Measurements from ENCODE around the gene TOMM7.
"Not testable (repeated sequence)": the region's sequence is repeated elsewhere in the genome, so short reads cannot be mapped to it uniquely, and the experiment has no call there.

The TOMM7 gene

GRCh38 chr7:22799633-22800032, 23.0 kb downstream of the TOMM7 start:
- H3K9me3 ChIP-seq (ENCODE audit: control insufficient read depth in 1 of 2, low read length in 2 of 2), result no peaks in the 10 kb centered on the region
- no peaks in the 10 kb centered on the region for H3K4me1 ChIP-seq (ENCODE audit: control insufficient read depth in 1 of 2, insufficient read depth in 2 of 2, low read length in 2 of 2)
- no peak overlapping the region for H3K27ac ChIP-seq (ENCODE audit: low read length)
- no peaks in the 10 kb centered on the region for H3K36me3 ChIP-seq (ENCODE audit: control insufficient read depth in 1 of 2, insufficient read depth in 2 of 2, low read length in 2 of 2)
- no peak overlapping the region for H3K4me3 ChIP-seq (ENCODE audit: low read depth in 1 of 2, low read length in 2 of 2)
- no peaks in the 10 kb centered on the region for H3K27me3 ChIP-seq (ENCODE audit: low read depth, low read length)

- H3K4me1 ChIP-seq (ENCODE audit: control insufficient read depth in 1 of 2, insufficient read depth in 2 of 2, low read length in 2 of 2), result no peaks in the 10 kb centered on the region
- no peaks in the 10 kb centered on the region for H3K9me3 ChIP-seq (ENCODE audit: control insufficient read depth in 1 of 2, low read length in 2 of 2)
- H3K27ac ChIP-seq (ENCODE audit: low read length), result no peak overlapping the region
- H3K4me3 ChIP-seq (ENCODE audit: low read depth in 1 of 2, low read length in 2 of 2), result no peak overlapping the region
- no peaks in the 10 kb centered on the region for H3K27me3 ChIP-seq (ENCODE audit: low read depth, low read length)
- H3K36me3 ChIP-seq (ENCODE audit: control insufficient read depth in 1 of 2, insufficient read depth in 2 of 2, low read length in 2 of 2), result no peaks in the 10 kb centered on the region
Observed at GRCh38 chr7:22793593-22794462, 28.8 kb downstream of the TOMM7 start.

- no peaks in the 10 kb centered on the region for H3K27me3 ChIP-seq (ENCODE audit: low read depth, low read length)
- no peaks in the 10 kb centered on the region for H3K36me3 ChIP-seq (ENCODE audit: control insufficient read depth in 1 of 2, insufficient read depth in 2 of 2, low read length in 2 of 2)
- no peaks in the 10 kb centered on the region for H3K4me1 ChIP-seq (ENCODE audit: control insufficient read depth in 1 of 2, insufficient read depth in 2 of 2, low read length in 2 of 2)
- H3K4me3 ChIP-seq (ENCODE audit: low read depth in 1 of 2, low read length in 2 of 2), result no peak overlapping the region
- no peaks in the 10 kb centered on the region for H3K9me3 ChIP-seq (ENCODE audit: control insufficient read depth in 1 of 2, low read length in 2 of 2)
- no peak overlapping the region for H3K27ac ChIP-seq (ENCODE audit: low read length)
Observed at GRCh38 chr7:22791204-22792158, 31.2 kb downstream of the TOMM7 start.

- not testable (repeated sequence) for H3K4me3 ChIP-seq (ENCODE audit: low read depth in 1 of 2, low read length in 2 of 2); H3K27me3 ChIP-seq (ENCODE audit: low read depth, low read length); H3K9me3 ChIP-seq (ENCODE audit: control insufficient read depth in 1 of 2, low read length in 2 of 2); H3K4me1 ChIP-seq (ENCODE audit: control insufficient read depth in 1 of 2, insufficient read depth in 2 of 2, low read length in 2 of 2); H3K36me3 ChIP-seq (ENCODE audit: control insufficient read depth in 1 of 2, insufficient read depth in 2 of 2, low read length in 2 of 2); H3K27ac ChIP-seq (ENCODE audit: low read length)
Observed at GRCh38 chr7:22790640-22791039, 32.0 kb downstream of the TOMM7 start.

GRCh38 chr7:22787951-22788350, 34.7 kb downstream of the TOMM7 start:
- no peaks in the 10 kb centered on the region for H3K9me3 ChIP-seq (ENCODE audit: control insufficient read depth in 1 of 2, low read length in 2 of 2)
- H3K27me3 ChIP-seq (ENCODE audit: low read depth, low read length), result no peaks in the 10 kb centered on the region
- no peaks in the 10 kb centered on the region for H3K4me1 ChIP-seq (ENCODE audit: control insufficient read depth in 1 of 2, insufficient read depth in 2 of 2, low read length in 2 of 2)
- H3K27ac ChIP-seq (ENCODE audit: low read length), result no peak overlapping the region
- H3K36me3 ChIP-seq (ENCODE audit: control insufficient read depth in 1 of 2, insufficient read depth in 2 of 2, low read length in 2 of 2), result no peaks in the 10 kb centered on the region
- H3K4me3 ChIP-seq (ENCODE audit: low read depth in 1 of 2, low read length in 2 of 2), result no peak overlapping the region

- Histone ChIP-seq H3K9me3 (ENCODE audit: control insufficient read depth in 1 of 2, low read length in 2 of 2) (no peaks in the 10 kb centered on the region), H3K36me3 (ENCODE audit: control insufficient read depth in 1 of 2, insufficient read depth in 2 of 2, low read length in 2 of 2) (no peaks in the 10 kb centered on the region), H3K27ac (ENCODE audit: low read length) (no peak overlapping the region), H3K4me1 (ENCODE audit: control insufficient read depth in 1 of 2, insufficient read depth in 2 of 2, low read length in 2 of 2) (no peaks in the 10 kb centered on the region), H3K4me3 (ENCODE audit: low read depth in 1 of 2, low read length in 2 of 2) (no peak overlapping the region), H3K27me3 (ENCODE audit: low read depth, low read length) (no peaks in the 10 kb centered on the region)
Observed at GRCh38 chr7:22786290-22786932, 36.2 kb downstream of the TOMM7 start.

- no peak overlapping the region for H3K27ac ChIP-seq (ENCODE audit: low read length)
- no peaks in the 10 kb centered on the region for H3K4me1 ChIP-seq (ENCODE audit: control insufficient read depth in 1 of 2, insufficient read depth in 2 of 2, low read length in 2 of 2)
- H3K4me3 ChIP-seq (ENCODE audit: low read depth in 1 of 2, low read length in 2 of 2), result no peak overlapping the region
- H3K27me3 ChIP-seq (ENCODE audit: low read depth, low read length), result no peaks in the 10 kb centered on the region
- H3K36me3 ChIP-seq (ENCODE audit: control insufficient read depth in 1 of 2, insufficient read depth in 2 of 2, low read length in 2 of 2), result no peaks in the 10 kb centered on the region
- H3K9me3 ChIP-seq (ENCODE audit: control insufficient read depth in 1 of 2, low read length in 2 of 2), result no peaks in the 10 kb centered on the region
Observed at GRCh38 chr7:22784346-22784745, 38.3 kb downstream of the TOMM7 start.

GRCh38 chr7:22783421-22783820, 39.2 kb downstream of the TOMM7 start:
- H3K4me1 ChIP-seq (ENCODE audit: control insufficient read depth in 1 of 2, insufficient read depth in 2 of 2, low read length in 2 of 2), result no peaks in the 10 kb centered on the region
- H3K4me3 ChIP-seq (ENCODE audit: low read depth in 1 of 2, low read length in 2 of 2), result no peak overlapping the region
- H3K27me3 ChIP-seq (ENCODE audit: low read depth, low read length), result no peaks in the 10 kb centered on the region
- H3K9me3 ChIP-seq (ENCODE audit: control insufficient read depth in 1 of 2, low read length in 2 of 2), result no peaks in the 10 kb centered on the region
- H3K36me3 ChIP-seq (ENCODE audit: control insufficient read depth in 1 of 2, insufficient read depth in 2 of 2, low read length in 2 of 2), result no peaks in the 10 kb centered on the region
- no peak overlapping the region for H3K27ac ChIP-seq (ENCODE audit: low read length)

GRCh38 chr7:22782616-22783232, 39.9 kb downstream of the TOMM7 start:
- Histone ChIP-seq H3K4me1 (ENCODE audit: control insufficient read depth in 1 of 2, insufficient read depth in 2 of 2, low read length in 2 of 2) (no peaks in the 10 kb centered on the region), H3K4me3 (ENCODE audit: low read depth in 1 of 2, low read length in 2 of 2) (no peak overlapping the region), H3K36me3 (ENCODE audit: control insufficient read depth in 1 of 2, insufficient read depth in 2 of 2, low read length in 2 of 2) (no peaks in the 10 kb centered on the region), H3K27me3 (ENCODE audit: low read depth, low read length) (no peaks in the 10 kb centered on the region), H3K9me3 (ENCODE audit: control insufficient read depth in 1 of 2, low read length in 2 of 2) (no peaks in the 10 kb centered on the region), H3K27ac (ENCODE audit: low read length) (no peak overlapping the region)

GRCh38 chr7:22781230-22781711, 41.4 kb downstream of the TOMM7 start:
- no peaks in the 10 kb centered on the region for H3K36me3 ChIP-seq (ENCODE audit: control insufficient read depth in 1 of 2, insufficient read depth in 2 of 2, low read length in 2 of 2)
- H3K27me3 ChIP-seq (ENCODE audit: low read depth, low read length), result no peaks in the 10 kb centered on the region
- no peak overlapping the region for H3K27ac ChIP-seq (ENCODE audit: low read length)
- H3K4me1 ChIP-seq (ENCODE audit: control insufficient read depth in 1 of 2, insufficient read depth in 2 of 2, low read length in 2 of 2), result no peaks in the 10 kb centered on the region
- H3K4me3 ChIP-seq (ENCODE audit: low read depth in 1 of 2, low read length in 2 of 2), result no peak overlapping the region
- H3K9me3 ChIP-seq (ENCODE audit: control insufficient read depth in 1 of 2, low read length in 2 of 2), result no peaks in the 10 kb centered on the region

Data from muscle layer of duodenum (tissue), 2 donors.